ENCODE results near the gene COL1A2. TPM values are rescaled to one million over a fixed set of nuclear protein-coding genes. Genes with fewer than 3 reads are reported as not detected.

COL1A2 gene
- total RNA-seq, 1 donor from 2014 or later: 11.2 TPM

- no peak overlapping the region for H3K4me3 ChIP-seq (ENCODE audit: low read depth, low read length)
- TF ChIP-seq CTCF (IDR thresholded peaks at IDR 0.05; ENCODE audit: insufficient read depth, low read length, poor library complexity, severe bottlenecking): no peak
- no peaks in the 10 kb centered on the region for H3K36me3 ChIP-seq (ENCODE audit: control insufficient read depth, insufficient read depth, low read length)
- H3K27me3 ChIP-seq (ENCODE audit: control insufficient read depth, insufficient read depth, low read length): no peaks in the 10 kb centered on the region
- DNase-seq (ENCODE audit: low read depth): no peak
Measured at GRCh38 chr7:94478648-94479214, 84.0 kb downstream of the COL1A2 start.

Other genes with a start within 250 kb of the COL1A2 start
- 13.0 and 15.8 TPM in 2 replicates for gene CASD1, start 114.9 kb downstream of the COL1A2 start, total RNA-seq